Erythroblast (primary cell): ENCODE results near the gene NKAIN4.

Experiments
- GATA1 ChIP-seq: IDR thresholded peaks from 2 replicates; pipeline ENCODE4 v1.6.1; 2011; ENCODE audit warnings: low read depth, mild to moderate bottlenecking, control low read depth, low read length, moderate library complexity
- POLR2A ChIP-seq: IDR thresholded peaks from 2 replicates; pipeline ENCODE4 v1.6.1; 2011; ENCODE audit warnings: mild to moderate bottlenecking, low read length

DNA sequence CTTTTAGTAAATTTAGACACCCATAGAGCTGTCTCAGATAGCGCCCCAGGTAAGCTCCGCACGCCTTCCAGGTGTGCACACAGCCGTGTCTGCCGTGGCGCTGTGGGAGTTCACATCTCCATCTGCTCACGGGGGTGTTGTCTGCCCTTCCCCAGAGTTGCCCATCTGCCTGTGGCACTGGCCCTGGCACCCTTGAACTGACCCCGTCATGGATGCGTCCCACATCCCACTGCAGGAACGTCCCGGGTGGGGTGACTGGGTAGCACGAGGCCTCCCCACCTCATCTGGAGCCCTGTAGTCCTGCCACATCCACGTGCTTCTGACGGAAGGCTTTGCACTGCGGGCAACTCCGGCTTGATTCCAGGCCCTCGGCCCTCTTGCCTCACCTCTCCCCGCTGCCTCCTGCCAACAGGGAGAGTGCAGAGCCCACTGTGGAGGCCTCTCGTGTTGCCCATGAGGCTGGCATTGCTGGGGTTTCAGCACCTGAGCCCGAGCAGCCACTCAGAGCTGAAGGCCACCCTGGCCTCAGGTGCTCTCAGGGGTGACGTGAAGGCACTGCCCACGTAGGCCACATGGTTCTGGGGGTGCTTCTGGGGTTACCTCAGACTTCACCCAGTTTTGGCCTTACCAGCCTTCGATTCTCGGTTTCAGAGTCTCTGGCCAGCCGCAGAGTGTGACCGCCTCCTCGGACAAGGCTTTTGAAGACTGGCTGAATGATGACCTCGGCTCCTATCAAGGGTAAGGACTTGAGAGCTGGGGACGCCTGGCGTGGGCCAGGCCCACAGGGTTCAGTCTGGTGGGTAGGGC, 23.4 kb upstream of the NKAIN4 start:
- TF ChIP-seq POLR2A (no peak), GATA1 (no peak)
